ENCODE results near the gene UBE3A.

UBE3A gene

GRCh38 chr15:25362545-25362944 is 76.3 kb downstream of the UBE3A start:
- no peak overlapping the region for H3K4me3 Mint-ChIP-seq
- peaks cover 32% of the 10 kb centered on the region for H3K36me3 Mint-ChIP-seq
- peaks cover 11% of the 10 kb centered on the region for H3K4me1 Mint-ChIP-seq
- no peaks in the 10 kb centered on the region for H3K27me3 Mint-ChIP-seq
- no peaks in the 10 kb centered on the region for H3K9me3 Mint-ChIP-seq
- no peak for DNase-seq
- CTCF ChIA-PET: no interaction called here
- no peak overlapping the region for H3K27ac Mint-ChIP-seq

- Mint-ChIP-seq H3K9me3 (peaks cover 10% of the 10 kb centered on the region), H3K36me3 (peaks cover 74% of the 10 kb centered on the region), H3K27ac (no peak overlapping the region), H3K27me3 (no peaks in the 10 kb centered on the region), H3K4me1 (no peaks in the 10 kb centered on the region), H3K4me3 (no peak overlapping the region)
- CTCF ChIA-PET: no interaction called here
- DNase-seq: no peak
Observed at GRCh38 chr15:25347707-25348106, 91.1 kb downstream of the UBE3A start.

GRCh38 chr15:25346371-25346770 is 92.5 kb downstream of the UBE3A start:
- no peak overlapping the region for H3K27ac Mint-ChIP-seq
- no peak for DNase-seq
- peaks cover 74% of the 10 kb centered on the region for H3K36me3 Mint-ChIP-seq
- peaks cover 11% of the 10 kb centered on the region for H3K9me3 Mint-ChIP-seq
- H3K27me3 Mint-ChIP-seq: no peaks in the 10 kb centered on the region
- CTCF ChIA-PET: no interaction called here
- no peak overlapping the region for H3K4me3 Mint-ChIP-seq
- no peaks in the 10 kb centered on the region for H3K4me1 Mint-ChIP-seq

GRCh38 chr15:25345943-25346342 is 92.9 kb downstream of the UBE3A start:
- no peak overlapping the region for H3K4me3 Mint-ChIP-seq
- no peaks in the 10 kb centered on the region for H3K27me3 Mint-ChIP-seq
- H3K27ac Mint-ChIP-seq: no peak overlapping the region
- peaks cover 71% of the 10 kb centered on the region for H3K36me3 Mint-ChIP-seq
- DNase-seq: no peak
- CTCF ChIA-PET: no interaction called here
- peaks cover 11% of the 10 kb centered on the region for H3K9me3 Mint-ChIP-seq
- no peaks in the 10 kb centered on the region for H3K4me1 Mint-ChIP-seq

GRCh38 chr15:25342629-25343028 is 96.2 kb downstream of the UBE3A start:
- Mint-ChIP-seq H3K9me3 (peaks cover 11% of the 10 kb centered on the region), H3K36me3 (peaks cover 67% of the 10 kb centered on the region)

GRCh38 chr15:25339431-25339830 is 99.4 kb downstream of the UBE3A start:
- CTCF ChIA-PET: interaction anchor here (1.3 to 2.1 kb wide), 2 partner anchors 17 to 97 kb away, joined by 4 to 5 read pairs; no protein-coding TSS in a partner anchor
- Mint-ChIP-seq H3K27ac (no peak overlapping the region), H3K27me3 (no peaks in the 10 kb centered on the region), H3K4me1 (no peaks in the 10 kb centered on the region), H3K36me3 (peaks cover 69% of the 10 kb centered on the region), H3K4me3 (no peak overlapping the region), H3K9me3 (peaks cover 8% of the 10 kb centered on the region)
- no peak for DNase-seq

More at GRCh38 chr15:25342629-25343028, 96.2 kb downstream of the UBE3A start:
- CTCF ChIA-PET: no interaction called here
- Mint-ChIP-seq H3K4me3 (no peak overlapping the region), H3K4me1 (no peaks in the 10 kb centered on the region), H3K27ac (no peak overlapping the region), H3K27me3 (no peaks in the 10 kb centered on the region)
- no peak for DNase-seq

- CTCF ChIA-PET: no interaction called here
- Mint-ChIP-seq H3K9me3 (peaks cover 15% of the 10 kb centered on the region), H3K4me1 (no peaks in the 10 kb centered on the region), H3K27me3 (no peaks in the 10 kb centered on the region), H3K4me3 (no peak overlapping the region), H3K27ac (no peak overlapping the region), H3K36me3 (peaks cover 69% of the 10 kb centered on the region)
- no peak for DNase-seq
Observed at GRCh38 chr15:25335279-25335678, 103.5 kb downstream of the UBE3A start.

GRCh38 chr15:25333049-25333448 is 105.8 kb downstream of the UBE3A start:
- peaks cover 15% of the 10 kb centered on the region for H3K9me3 Mint-ChIP-seq
- DNase-seq: no peak
- CTCF ChIA-PET: no interaction called here
- H3K36me3 Mint-ChIP-seq: peaks cover 56% of the 10 kb centered on the region
- H3K27ac Mint-ChIP-seq: no peak overlapping the region
- H3K4me3 Mint-ChIP-seq: no peak overlapping the region
- H3K4me1 Mint-ChIP-seq: no peaks in the 10 kb centered on the region
- no peaks in the 10 kb centered on the region for H3K27me3 Mint-ChIP-seq

GRCh38 chr15:25332306-25332705 is 106.5 kb downstream of the UBE3A start:
- no peak overlapping the region for H3K4me3 Mint-ChIP-seq
- DNase-seq: no peak
- H3K36me3 Mint-ChIP-seq: peaks cover 54% of the 10 kb centered on the region
- CTCF ChIA-PET: no interaction called here
- H3K4me1 Mint-ChIP-seq: no peaks in the 10 kb centered on the region
- H3K27me3 Mint-ChIP-seq: no peaks in the 10 kb centered on the region
- no peak overlapping the region for H3K27ac Mint-ChIP-seq
- peaks cover 18% of the 10 kb centered on the region for H3K9me3 Mint-ChIP-seq

- H3K4me3 Mint-ChIP-seq: no peak overlapping the region
- no peaks in the 10 kb centered on the region for H3K4me1 Mint-ChIP-seq
- no peak for DNase-seq
- H3K36me3 Mint-ChIP-seq: peaks cover 52% of the 10 kb centered on the region
- H3K27ac Mint-ChIP-seq: no peak overlapping the region
- peaks cover 18% of the 10 kb centered on the region for H3K9me3 Mint-ChIP-seq
- CTCF ChIA-PET: no interaction called here
- H3K27me3 Mint-ChIP-seq: no peaks in the 10 kb centered on the region
Observed at GRCh38 chr15:25331860-25332259, 107.0 kb downstream of the UBE3A start.

- DNase-seq: no peak
- Mint-ChIP-seq H3K4me1 (no peaks in the 10 kb centered on the region), H3K27me3 (no peaks in the 10 kb centered on the region), H3K36me3 (peaks cover 50% of the 10 kb centered on the region), H3K4me3 (no peak overlapping the region), H3K27ac (no peak overlapping the region), H3K9me3 (peaks cover 18% of the 10 kb centered on the region)
- CTCF ChIA-PET: no interaction called here
Observed at GRCh38 chr15:25331404-25331803, 107.4 kb downstream of the UBE3A start.

GRCh38 chr15:25329696-25330095 is 109.1 kb downstream of the UBE3A start:
- no peak overlapping the region for H3K4me3 Mint-ChIP-seq
- H3K9me3 Mint-ChIP-seq: peaks cover 14% of the 10 kb centered on the region
- CTCF ChIA-PET: no interaction called here
- H3K4me1 Mint-ChIP-seq: no peaks in the 10 kb centered on the region
- peaks cover 36% of the 10 kb centered on the region for H3K36me3 Mint-ChIP-seq
- no peaks in the 10 kb centered on the region for H3K27me3 Mint-ChIP-seq
- H3K27ac Mint-ChIP-seq: no peak overlapping the region
- DNase-seq: no peak

GRCh38 chr15:25327686-25328085 is 111.1 kb downstream of the UBE3A start:
- no peaks in the 10 kb centered on the region for H3K4me1 Mint-ChIP-seq
- no peak for DNase-seq
- no peak overlapping the region for H3K4me3 Mint-ChIP-seq
- H3K27ac Mint-ChIP-seq: no peak overlapping the region
- H3K36me3 Mint-ChIP-seq: peaks cover 26% of the 10 kb centered on the region
- peaks cover 13% of the 10 kb centered on the region for H3K9me3 Mint-ChIP-seq
- no peaks in the 10 kb centered on the region for H3K27me3 Mint-ChIP-seq
- CTCF ChIA-PET: interaction anchor here (1.5 kb wide), 1 partner anchor 31 kb away, joined by 3 read pairs; no protein-coding TSS in a partner anchor

- Mint-ChIP-seq H3K4me3 (no peak overlapping the region), H3K36me3 (peaks cover 15% of the 10 kb centered on the region), H3K9me3 (peaks cover 17% of the 10 kb centered on the region)
Observed at GRCh38 chr15:25325187-25325586, 113.6 kb downstream of the UBE3A start.

GRCh38 chr15:25323420-25323819 is 115.4 kb downstream of the UBE3A start:
- Mint-ChIP-seq H3K27ac (no peak overlapping the region), H3K36me3 (peaks cover 15% of the 10 kb centered on the region), H3K27me3 (no peaks in the 10 kb centered on the region), H3K4me3 (no peak overlapping the region), H3K4me1 (no peaks in the 10 kb centered on the region), H3K9me3 (peaks cover 24% of the 10 kb centered on the region)
- no peak for DNase-seq
- CTCF ChIA-PET: no interaction called here

More at GRCh38 chr15:25325187-25325586, 113.6 kb downstream of the UBE3A start:
- Mint-ChIP-seq H3K27ac (no peak overlapping the region), H3K4me1 (no peaks in the 10 kb centered on the region), H3K27me3 (no peaks in the 10 kb centered on the region)
- CTCF ChIA-PET: no interaction called here
- no peak for DNase-seq

GRCh38 chr15:25287823-25288222 is 151.0 kb downstream of the UBE3A start:
- H3K4me3 Mint-ChIP-seq: no peak overlapping the region
- H3K27ac Mint-ChIP-seq: no peak overlapping the region
- DNase-seq: no peak
- no peaks in the 10 kb centered on the region for H3K4me1 Mint-ChIP-seq
- peaks cover 4% of the 10 kb centered on the region for H3K9me3 Mint-ChIP-seq
- CTCF ChIA-PET: no interaction called here
- no peaks in the 10 kb centered on the region for H3K27me3 Mint-ChIP-seq
- no peaks in the 10 kb centered on the region for H3K36me3 Mint-ChIP-seq

Measured in activated naive CD4-positive, alpha-beta T cell treated with anti-CD3 and anti-CD28 coated beads, Interleukin-2, amount 10 ng/mL, durations not matched to agents 7 days and 5 days (primary cell).